ENCODE results near the gene DNMT3L.
"Not testable (repeated sequence)": the region's sequence is repeated elsewhere in the genome, so short reads cannot be mapped to it uniquely, and the experiment has no call there.

Gene DNMT3L

DNA sequence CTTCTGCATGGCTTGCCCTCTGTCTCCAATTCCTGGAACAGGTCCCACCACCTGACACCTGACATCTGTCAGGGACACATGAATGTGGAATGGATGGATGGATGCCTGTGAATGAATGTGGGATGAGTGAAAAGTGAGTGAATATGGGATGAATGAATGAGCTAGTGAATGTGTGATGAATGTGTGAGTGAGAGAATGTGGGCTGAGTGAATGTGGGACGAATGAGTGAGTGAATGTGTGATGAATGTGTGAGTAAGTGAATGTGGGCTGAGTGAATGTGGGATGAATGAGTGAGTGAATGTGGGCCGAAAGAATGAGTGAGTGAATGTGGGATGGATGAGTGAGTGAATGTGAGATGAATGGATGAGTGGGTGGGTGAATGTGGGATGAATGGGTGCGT lies 50.1 kb downstream of the DNMT3L start:
- not testable (repeated sequence) for H3K9me3 Mint-ChIP-seq; H3K4me1 Mint-ChIP-seq (ENCODE audit: low read depth); H3K27me3 Mint-ChIP-seq; H3K27ac Mint-ChIP-seq; H3K36me3 Mint-ChIP-seq (ENCODE audit: low read depth); DNase-seq; H3K4me3 Mint-ChIP-seq

DNA sequence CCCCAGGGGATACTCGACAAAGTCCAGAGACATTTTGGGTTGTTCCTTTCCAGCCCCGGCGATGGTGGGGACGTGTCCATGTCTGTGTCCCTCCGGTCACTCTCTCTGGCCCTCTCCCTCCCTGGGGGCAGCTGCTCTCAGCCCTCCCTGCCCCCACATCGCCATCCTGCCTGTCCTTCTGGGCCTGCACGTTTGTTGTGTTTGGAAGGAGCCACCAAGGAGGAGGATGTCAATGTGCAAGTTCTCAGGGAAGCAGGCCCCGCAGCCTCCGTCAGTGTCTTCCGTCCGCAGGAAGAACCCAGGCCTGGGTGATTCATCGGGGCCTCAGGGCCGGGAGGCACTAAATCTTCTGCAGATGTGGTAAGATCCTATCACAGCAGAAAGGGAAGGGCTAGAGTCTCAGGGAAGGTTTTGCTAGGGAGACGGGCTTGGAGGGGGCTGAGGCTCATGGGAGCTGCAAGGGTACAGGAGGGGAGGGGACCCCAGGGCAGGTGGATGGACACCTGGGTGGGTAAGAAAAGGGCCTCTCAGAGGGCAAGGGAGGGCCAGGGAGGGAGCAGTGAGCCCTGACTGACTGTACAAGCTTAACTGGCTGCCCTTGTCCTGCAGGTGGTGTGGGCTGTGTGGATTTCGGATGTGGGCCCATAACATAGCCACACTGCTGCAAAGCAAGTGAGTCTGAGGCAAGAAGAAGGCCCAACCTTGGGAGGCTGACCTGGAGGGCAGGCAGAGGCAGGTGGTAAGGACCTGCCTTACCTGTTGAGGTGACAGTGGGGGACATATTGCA lies 53.6 kb downstream of the DNMT3L start:
- not testable (repeated sequence) for H3K36me3 Mint-ChIP-seq (ENCODE audit: low read depth); H3K4me3 Mint-ChIP-seq; DNase-seq; H3K27ac Mint-ChIP-seq; H3K27me3 Mint-ChIP-seq; H3K9me3 Mint-ChIP-seq; H3K4me1 Mint-ChIP-seq (ENCODE audit: low read depth)

DNA sequence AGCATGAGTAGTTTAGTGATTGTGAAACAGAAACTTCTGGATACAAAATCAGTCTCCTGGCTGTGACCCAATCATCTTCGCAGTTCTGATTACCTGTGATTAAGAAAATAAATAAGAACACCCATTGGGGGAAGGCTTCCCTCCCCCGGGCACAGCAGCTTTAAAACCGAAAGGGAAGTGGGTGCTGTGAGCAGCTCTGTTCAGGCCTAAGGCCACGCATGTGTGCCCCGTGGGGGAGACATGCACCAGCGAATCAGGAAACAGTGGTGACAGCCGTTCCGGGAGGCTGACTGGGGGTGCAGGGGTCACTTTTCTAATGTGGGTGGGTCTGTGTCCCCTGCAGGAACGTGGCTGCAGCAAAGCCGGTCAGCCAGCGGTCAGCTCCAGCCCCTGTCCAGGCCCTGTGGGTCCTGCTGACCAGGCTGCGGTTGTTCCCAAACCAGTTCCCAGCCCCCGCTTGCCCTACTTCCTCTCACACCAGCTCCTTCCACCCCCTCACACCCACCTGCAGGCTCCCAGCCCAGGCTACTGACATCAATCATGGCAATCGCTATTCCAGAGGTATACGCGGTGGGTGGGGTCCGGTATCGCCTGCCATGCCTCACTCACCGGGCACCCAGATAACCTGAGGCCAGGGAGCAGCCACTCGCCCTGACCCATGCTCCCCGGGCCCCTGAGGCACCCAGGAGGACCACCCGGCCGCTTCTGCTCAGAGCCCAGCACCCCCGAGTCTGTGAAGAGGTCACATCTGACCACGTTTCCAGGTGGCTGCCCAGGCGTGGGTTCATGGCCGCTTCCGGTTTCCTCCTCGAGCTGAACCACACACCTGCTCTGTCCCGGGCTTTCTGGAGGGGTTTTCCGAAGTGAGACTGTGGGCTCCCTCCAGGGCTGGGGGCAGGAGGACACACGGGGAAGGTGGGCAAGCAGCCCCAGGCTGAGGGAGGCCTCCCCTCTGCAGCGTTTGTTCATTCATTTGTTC lies 54.7 kb downstream of the DNMT3L start:
- H3K4me1 Mint-ChIP-seq (ENCODE audit: low read depth); H3K4me3 Mint-ChIP-seq; H3K36me3 Mint-ChIP-seq (ENCODE audit: low read depth); DNase-seq; H3K27me3 Mint-ChIP-seq; H3K27ac Mint-ChIP-seq; H3K9me3 Mint-ChIP-seq: not testable (repeated sequence)

DNA sequence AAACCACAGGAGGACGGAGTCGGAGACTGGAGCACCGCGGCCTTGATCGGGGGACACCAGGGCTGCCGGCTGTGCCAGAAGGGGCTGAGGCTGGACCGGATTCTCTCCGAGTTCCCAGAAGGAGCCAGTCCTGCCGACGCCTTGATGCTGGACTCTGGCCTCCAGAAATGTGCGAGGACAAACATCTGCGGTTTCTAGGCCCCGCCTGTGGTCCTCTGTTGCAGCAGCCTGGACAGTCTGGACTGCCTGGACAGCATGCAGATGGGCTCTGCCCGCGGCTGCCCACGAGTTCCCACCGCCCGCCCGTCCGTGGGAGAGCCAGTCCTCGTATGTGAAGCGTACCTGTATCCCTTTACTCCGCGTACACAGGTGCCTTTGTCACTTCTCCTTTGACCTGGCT lies 55.5 kb downstream of the DNMT3L start:
- not testable (repeated sequence) for H3K27me3 Mint-ChIP-seq; H3K36me3 Mint-ChIP-seq (ENCODE audit: low read depth); H3K4me3 Mint-ChIP-seq; H3K4me1 Mint-ChIP-seq (ENCODE audit: low read depth); DNase-seq; H3K27ac Mint-ChIP-seq; H3K9me3 Mint-ChIP-seq

DNA sequence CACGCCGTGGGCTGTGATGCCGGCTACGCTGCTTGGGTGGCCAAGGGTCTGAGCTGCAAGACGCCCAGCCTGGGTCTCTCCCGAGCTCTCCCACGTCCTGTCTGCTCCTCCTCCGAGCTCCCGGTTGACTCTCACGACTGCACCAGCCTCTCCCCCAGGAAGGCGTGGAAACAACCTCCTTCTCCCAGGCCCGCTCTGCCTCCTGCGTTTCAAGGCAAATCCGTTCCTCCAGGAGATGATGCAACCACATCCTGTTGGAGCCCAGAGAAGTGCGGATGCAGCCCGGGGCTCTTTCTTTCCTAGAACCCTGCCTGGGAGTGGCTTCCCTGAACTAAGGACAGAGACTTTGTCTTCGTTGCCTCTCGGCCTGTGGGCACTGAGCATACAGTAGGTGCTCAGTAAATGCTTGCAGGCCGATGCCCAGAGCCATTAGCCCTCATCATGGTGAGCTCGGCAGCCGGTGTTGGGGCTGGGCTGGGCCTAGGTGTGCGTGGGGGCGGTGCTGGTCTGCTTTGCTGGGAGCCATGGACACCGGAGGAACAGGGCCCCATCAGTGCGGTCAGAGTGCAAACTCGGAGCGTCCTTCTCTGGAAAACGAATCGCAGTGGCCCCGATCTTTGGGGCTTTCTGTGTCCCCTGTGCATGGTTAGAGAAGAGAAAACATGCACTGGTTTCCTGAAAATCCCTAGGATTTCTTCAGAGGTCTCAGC lies 59.0 kb downstream of the DNMT3L start:
- not testable (repeated sequence) for H3K4me3 Mint-ChIP-seq; H3K9me3 Mint-ChIP-seq; H3K36me3 Mint-ChIP-seq (ENCODE audit: low read depth); H3K4me1 Mint-ChIP-seq (ENCODE audit: low read depth); H3K27ac Mint-ChIP-seq; DNase-seq; H3K27me3 Mint-ChIP-seq

DNA sequence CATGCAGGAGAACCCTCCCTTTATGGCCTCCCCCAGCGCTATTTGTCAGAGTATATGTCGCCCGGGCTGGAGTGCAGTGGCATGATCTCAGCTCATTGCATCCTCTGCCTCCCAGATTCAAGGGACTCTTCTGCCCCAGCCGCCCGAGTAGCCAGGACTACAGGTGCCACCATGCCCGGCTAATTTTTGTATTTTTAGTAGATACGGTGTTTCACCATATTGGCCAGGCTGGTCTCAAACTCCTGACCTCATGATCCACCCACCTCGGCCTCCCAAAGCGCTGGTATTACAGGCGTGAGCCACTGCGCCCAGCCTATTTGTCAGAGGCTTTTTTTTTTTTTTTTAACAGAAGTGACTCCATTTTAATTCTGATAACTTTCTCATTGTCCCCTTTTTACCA lies 61.7 kb downstream of the DNMT3L start:
- not testable (repeated sequence) for H3K4me1 Mint-ChIP-seq (ENCODE audit: low read depth); H3K9me3 Mint-ChIP-seq; H3K36me3 Mint-ChIP-seq (ENCODE audit: low read depth); H3K27ac Mint-ChIP-seq; DNase-seq; H3K4me3 Mint-ChIP-seq; H3K27me3 Mint-ChIP-seq

DNA sequence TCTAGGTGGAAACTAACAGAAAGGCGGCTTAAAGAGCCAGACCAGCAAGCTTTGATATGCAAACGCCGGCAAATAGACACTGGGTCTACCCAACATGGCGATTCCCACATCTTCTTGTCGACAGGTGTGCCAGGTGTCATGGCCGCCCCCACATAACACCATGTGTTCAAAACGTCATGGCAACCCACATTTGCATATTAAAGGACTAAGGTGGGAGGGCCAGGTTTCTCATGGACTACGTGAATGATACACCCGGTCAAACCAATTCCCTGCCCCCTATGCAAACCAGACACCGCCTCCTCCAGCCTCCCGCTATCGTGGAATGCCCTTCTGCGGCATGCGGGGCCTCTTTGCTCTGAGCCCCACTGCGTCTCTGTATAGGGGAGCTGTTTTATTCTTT lies 62.2 kb downstream of the DNMT3L start:
- no peaks in the 10 kb centered on the region for H3K9me3 Mint-ChIP-seq
- no peak overlapping the region for H3K4me3 Mint-ChIP-seq
- no peaks in the 10 kb centered on the region for H3K4me1 Mint-ChIP-seq (ENCODE audit: low read depth)
- no peak overlapping the region for H3K27ac Mint-ChIP-seq
- no peaks in the 10 kb centered on the region for H3K36me3 Mint-ChIP-seq (ENCODE audit: low read depth)
- H3K27me3 Mint-ChIP-seq = no peaks in the 10 kb centered on the region
- no peak for DNase-seq

DNA sequence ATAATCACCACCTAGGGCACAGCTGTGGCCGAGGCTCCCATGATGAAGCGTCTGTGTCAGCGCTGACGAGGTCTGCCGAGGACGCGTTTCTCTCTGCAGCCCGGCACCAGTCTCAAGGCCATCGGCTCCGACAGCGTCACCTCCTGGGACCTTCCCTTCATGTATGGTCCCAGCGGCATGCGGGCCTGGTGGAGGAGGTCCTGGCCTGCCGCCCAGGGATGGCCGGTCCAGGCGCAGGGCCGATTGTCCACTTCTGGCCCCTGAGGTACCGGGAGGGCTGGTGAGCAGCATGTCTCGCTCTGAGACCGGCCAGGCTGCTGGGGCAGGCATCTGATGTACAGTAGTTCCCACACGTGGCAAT lies 64.6 kb downstream of the DNMT3L start:
- H3K9me3 Mint-ChIP-seq; H3K4me3 Mint-ChIP-seq; DNase-seq; H3K27ac Mint-ChIP-seq; H3K27me3 Mint-ChIP-seq; H3K4me1 Mint-ChIP-seq (ENCODE audit: low read depth); H3K36me3 Mint-ChIP-seq (ENCODE audit: low read depth): not testable (repeated sequence)

Measured in activated T-cell treated with anti-CD3 and anti-CD28 coated beads, Interleukin-2, amount 50 U/mL, for 24 hours (primary cell).